ENCODE results near the gene SORCS3.

SORCS3 gene

GRCh38 chr10:104867966-104868598 lies 227.0 kb downstream of the SORCS3 start:
- DNase-seq = no peak

GRCh38 chr10:104872691-104873090 lies 231.6 kb downstream of the SORCS3 start:
- no peak for DNase-seq

GRCh38 chr10:104873161-104873560 lies 232.1 kb downstream of the SORCS3 start:
- no peak for DNase-seq

- no peak for DNase-seq
Measured at GRCh38 chr10:104875561-104875960, 234.5 kb downstream of the SORCS3 start.

- no peak for DNase-seq
Measured at GRCh38 chr10:104880624-104881398, 239.7 kb downstream of the SORCS3 start.

- DNase-seq = no peak
Measured at GRCh38 chr10:104881740-104882139, 240.7 kb downstream of the SORCS3 start.

GRCh38 chr10:104892879-104893617 lies 252.0 kb downstream of the SORCS3 start:
- DNase-seq = no peak

GRCh38 chr10:104893701-104894100 lies 252.6 kb downstream of the SORCS3 start:
- no peak for DNase-seq

- DNase-seq = no peak
Measured at GRCh38 chr10:104894681-104895080, 253.6 kb downstream of the SORCS3 start.

GRCh38 chr10:104895541-104895940 lies 254.5 kb downstream of the SORCS3 start:
- no peak for DNase-seq

GRCh38 chr10:104895981-104896380 lies 254.9 kb downstream of the SORCS3 start:
- no peak for DNase-seq

GRCh38 chr10:104897696-104898095 lies 256.6 kb downstream of the SORCS3 start:
- DNase-seq = no peak

- peak; percentile 2 for DNase-seq
Measured at GRCh38 chr10:104899779-104900178, 258.7 kb downstream of the SORCS3 start.

GRCh38 chr10:104903433-104903832 lies 262.3 kb downstream of the SORCS3 start:
- DNase-seq = peak; percentile 26

GRCh38 chr10:104904753-104905323 lies 263.7 kb downstream of the SORCS3 start:
- no peak for DNase-seq

GRCh38 chr10:104906112-104906511 lies 265.0 kb downstream of the SORCS3 start:
- DNase-seq = no peak

- DNase-seq = no peak
Measured at GRCh38 chr10:104907521-104907920, 266.4 kb downstream of the SORCS3 start.

- DNase-seq = no peak
Measured at GRCh38 chr10:104908581-104908980, 267.5 kb downstream of the SORCS3 start.

- no peak for DNase-seq
Measured at GRCh38 chr10:104910712-104911111, 269.6 kb downstream of the SORCS3 start.

GRCh38 chr10:104913390-104913789 lies 272.3 kb downstream of the SORCS3 start:
- no peak for DNase-seq

GRCh38 chr10:104920476-104920875 lies 279.4 kb downstream of the SORCS3 start:
- DNase-seq = no peak

GRCh38 chr10:104921763-104922162 lies 280.7 kb downstream of the SORCS3 start:
- DNase-seq = no peak

GRCh38 chr10:104922810-104923209 lies 281.7 kb downstream of the SORCS3 start:
- DNase-seq = no peak
